Stimulated activated naive B cell treated with anti-CD40 and anti-IgM and Interleukin-4, amounts not matched to agents 10 μg/mL and 1 μg/mL and 100 μg/mL, for 72 hours (primary cell): ENCODE measurements around the gene CASQ1.
A peak's percentile ranks its signal among the peaks of the same experiment; 100 is the strongest.

ENCODE experiments used
- ATAC-seq, 2 donors: fragments of 150-1000 bp; cut with Tn5 transposase; replicated peaks; 2 replicates each; pipeline ENCODE4 v1.10.0; 2021; ENCODE audit warnings: moderate library complexity in 1 of 2
- DNase-seq: peaks from one replicate; pipeline ENCODE4 v3.0.0; 2021
- H3K27ac Mint-ChIP-seq: one replicate; pipeline ENCODE4 v1.8.0; 2022; ENCODE audit warnings: mild to moderate bottlenecking, mixed read lengths
- H3K27me3 Mint-ChIP-seq, 2 donors: one replicate each; pipeline ENCODE4 v1.8.0; 2022; ENCODE audit warnings: mixed read lengths in 2 of 2
- H3K36me3 Mint-ChIP-seq, 2 donors: one replicate each; pipeline ENCODE4 v1.8.0; 2022; ENCODE audit warnings: mixed read lengths in 2 of 2, mild to moderate bottlenecking in 1 of 2
- H3K4me1 Mint-ChIP-seq, 2 donors: one replicate each; pipeline ENCODE4 v1.8.0; 2022; ENCODE audit warnings: mixed read lengths in 2 of 2, mild to moderate bottlenecking in 1 of 2
- H3K4me3 Mint-ChIP-seq, 2 donors: one replicate each; pipeline ENCODE4 v1.8.0; 2022; ENCODE audit warnings: mild to moderate bottlenecking in 2 of 2, mixed read lengths in 2 of 2, moderate library complexity in 1 of 2
- H3K9me3 Mint-ChIP-seq, 2 donors: one replicate each; pipeline ENCODE4 v1.8.0; 2022; ENCODE audit warnings: mixed read lengths in 2 of 2, mild to moderate bottlenecking in 1 of 2

Gene CASQ1

GRCh38 chr1:160204526-160205241 lies 14.3 kb downstream of the CASQ1 start:
- Mint-ChIP-seq H3K27me3 (no peaks in the 10 kb centered on the region), H3K36me3 (peaks cover 18 to 26% of the 10 kb centered on the region in 2 donors), H3K9me3 (no peaks in the 10 kb centered on the region), H3K4me1 (peaks cover 44 to 52% of the 10 kb centered on the region in 2 donors), H3K4me3 (peak overlapping the region; percentile 88 to 90), H3K27ac (peak overlapping the region; percentile 96)
- ATAC-seq (peak; percentile 87 to 88), DNase-seq (peak; percentile 78)

DNA sequence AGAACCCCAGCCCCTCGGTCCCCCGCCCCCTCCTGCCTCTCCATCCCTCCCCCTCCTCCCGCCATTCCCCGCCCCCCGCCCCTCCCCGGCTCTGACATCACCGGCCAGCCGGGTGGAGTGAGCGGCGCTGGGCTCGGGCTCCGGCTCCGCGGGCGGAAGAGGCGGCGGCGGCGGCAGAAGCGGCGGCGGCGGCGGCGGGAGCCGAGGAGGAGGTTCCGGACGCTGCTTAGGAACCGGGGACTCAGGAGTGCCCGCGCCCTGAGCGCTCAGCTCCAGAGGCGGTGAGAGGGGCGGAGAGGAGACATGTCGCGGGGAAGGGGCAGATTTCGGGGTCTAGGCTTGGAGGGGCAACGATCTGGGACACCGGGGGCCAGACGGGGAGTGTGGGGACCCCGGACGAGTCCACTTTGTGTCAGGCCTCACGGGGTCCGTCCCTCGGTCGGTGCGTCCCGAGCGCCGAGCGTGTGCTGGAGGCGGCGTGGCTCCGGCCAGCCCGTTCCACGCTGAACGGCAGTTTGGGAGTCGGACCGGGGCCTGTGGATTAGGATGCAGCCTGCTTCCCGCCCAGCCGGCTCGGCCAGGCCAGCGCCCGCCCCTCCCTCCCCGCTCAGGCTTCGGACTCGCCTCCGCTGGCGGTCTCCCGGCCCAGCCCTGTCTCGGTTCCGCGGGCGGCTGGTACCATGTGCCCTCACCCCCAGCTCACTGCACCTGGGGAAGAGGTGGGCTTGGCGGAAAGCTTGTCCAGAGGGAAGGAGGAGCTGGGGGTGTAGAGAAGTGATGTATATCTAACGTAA lies 15.1 kb downstream of the CASQ1 start, which contains the start of gene PEA15:
PEA15 (plus strand) TSS at position 143 of the 794 bp plus-strand sequence. CDS start 6,161 bp downstream, outside the sequence.
- Mint-ChIP-seq H3K36me3 (peaks cover 26 to 33% of the 10 kb centered on the region in 2 donors), H3K4me3 (peak within 1 kb of the TSS; percentile 88 to 90), H3K27ac (peak within 1 kb of the TSS; percentile 96), H3K27me3 (no peaks in the 10 kb centered on the region), H3K9me3 (no peaks in the 10 kb centered on the region), H3K4me1 (peaks cover 50 to 59% of the 10 kb centered on the region in 2 donors)
- DNase-seq (peak; percentile 44), ATAC-seq (peak; percentile 55 to 65)

DNA sequence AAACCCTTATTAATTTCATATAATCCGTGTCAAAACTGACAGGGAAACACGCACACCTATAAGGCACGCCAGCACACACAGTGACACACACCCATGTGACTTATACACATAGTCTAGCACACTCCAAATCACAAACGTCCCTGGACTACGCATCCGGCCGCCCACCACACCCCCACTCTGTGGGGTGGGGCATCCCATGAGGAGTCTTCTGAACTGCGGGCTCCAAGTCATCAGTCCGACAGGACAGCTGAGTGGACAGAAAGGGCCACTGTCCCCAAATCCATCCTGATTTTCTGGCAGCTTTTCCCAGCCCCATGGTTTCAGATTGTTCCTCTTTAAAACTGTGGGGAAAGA lies 15.6 kb downstream of the CASQ1 start:
- ATAC-seq, result peak; percentile 37 to 44
- no peak for DNase-seq
- Mint-ChIP-seq H3K27ac (peak overlapping the region; percentile 70), H3K4me3 (peak overlapping the region; percentile 88 to 90), H3K27me3 (no peaks in the 10 kb centered on the region), H3K36me3 (peaks cover 28 to 38% of the 10 kb centered on the region in 2 donors), H3K4me1 (peaks cover 53 to 62% of the 10 kb centered on the region in 2 donors), H3K9me3 (no peaks in the 10 kb centered on the region)

DNA sequence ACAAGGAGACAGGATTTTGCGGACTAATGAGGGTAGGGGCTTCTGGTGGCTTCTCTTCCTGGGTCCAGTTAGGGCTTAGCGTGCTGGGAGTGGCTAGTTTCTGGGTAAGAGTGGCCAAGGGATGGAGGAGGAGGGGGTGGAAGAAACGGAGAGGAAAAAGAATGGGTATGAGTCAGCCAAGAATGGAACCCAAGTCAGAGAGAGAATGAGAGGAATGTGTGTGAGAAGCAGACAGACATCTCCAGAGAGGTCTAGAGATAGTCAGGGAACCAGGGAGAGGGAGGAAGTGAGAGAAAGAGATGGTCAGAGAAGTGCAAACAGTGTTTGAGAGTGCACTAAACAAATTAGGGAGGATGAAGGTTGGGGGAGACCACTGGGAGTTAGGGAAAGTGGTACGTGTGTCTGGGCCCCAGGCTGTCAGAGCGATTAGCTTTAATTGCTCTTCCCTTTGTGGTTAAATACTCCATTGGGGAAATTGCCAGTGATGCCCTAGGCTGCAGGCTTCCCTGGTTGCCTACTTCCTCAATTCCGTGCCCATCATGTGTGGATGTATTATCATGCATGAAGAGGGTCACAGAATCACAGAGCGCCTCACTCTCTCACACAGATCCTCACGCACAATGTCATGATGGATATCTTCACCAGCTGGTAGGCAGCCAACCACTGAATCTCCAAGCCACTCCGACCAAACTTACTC lies 16.2 kb downstream of the CASQ1 start:
- peak overlapping the region; percentile 70 for H3K27ac Mint-ChIP-seq
- H3K27me3 Mint-ChIP-seq, result no peaks in the 10 kb centered on the region
- H3K36me3 Mint-ChIP-seq, result peaks cover 32 to 44% of the 10 kb centered on the region in 2 donors
- no peaks in the 10 kb centered on the region for H3K9me3 Mint-ChIP-seq
- peak; percentile 22 to 31 for ATAC-seq
- H3K4me1 Mint-ChIP-seq, result peaks cover 56 to 62% of the 10 kb centered on the region in 2 donors
- DNase-seq, result no peak
- peak overlapping the region; percentile 88 to 90 for H3K4me3 Mint-ChIP-seq

DNA sequence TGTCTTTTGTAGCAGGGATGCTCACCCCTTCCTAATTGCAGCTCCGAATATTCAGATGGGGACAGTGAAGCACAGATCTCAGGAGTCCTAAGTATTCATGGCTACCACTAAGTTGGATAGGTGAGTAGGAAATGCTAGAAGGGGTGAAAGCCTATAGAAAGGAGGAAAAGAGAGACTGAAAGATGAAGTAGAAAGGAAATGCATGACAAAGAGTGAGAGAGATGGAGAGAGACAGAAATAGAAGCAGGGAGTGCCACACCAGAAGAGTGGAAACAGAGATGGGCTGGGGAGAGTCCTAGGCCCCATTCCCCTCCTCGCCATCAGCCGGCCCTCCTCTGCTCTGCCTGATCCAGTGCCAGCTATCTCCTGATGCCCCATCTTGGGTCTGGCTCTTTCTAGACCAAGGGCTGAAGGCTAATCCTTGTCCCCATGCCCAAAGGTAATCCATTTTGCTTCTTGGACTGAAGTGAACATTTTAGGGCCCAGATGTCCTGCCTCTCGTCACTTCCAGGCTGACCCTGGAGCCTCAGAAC lies 16.8 kb downstream of the CASQ1 start:
- DNase-seq (no peak), ATAC-seq (no peak)
- Mint-ChIP-seq H3K27ac (peak overlapping the region; percentile 70), H3K36me3 (peaks cover 32 to 47% of the 10 kb centered on the region in 2 donors), H3K27me3 (no peaks in the 10 kb centered on the region), H3K4me3 (peak overlapping the region; percentile 88 to 90), H3K4me1 (peaks cover 58 to 65% of the 10 kb centered on the region in 2 donors), H3K9me3 (no peaks in the 10 kb centered on the region)

DNA sequence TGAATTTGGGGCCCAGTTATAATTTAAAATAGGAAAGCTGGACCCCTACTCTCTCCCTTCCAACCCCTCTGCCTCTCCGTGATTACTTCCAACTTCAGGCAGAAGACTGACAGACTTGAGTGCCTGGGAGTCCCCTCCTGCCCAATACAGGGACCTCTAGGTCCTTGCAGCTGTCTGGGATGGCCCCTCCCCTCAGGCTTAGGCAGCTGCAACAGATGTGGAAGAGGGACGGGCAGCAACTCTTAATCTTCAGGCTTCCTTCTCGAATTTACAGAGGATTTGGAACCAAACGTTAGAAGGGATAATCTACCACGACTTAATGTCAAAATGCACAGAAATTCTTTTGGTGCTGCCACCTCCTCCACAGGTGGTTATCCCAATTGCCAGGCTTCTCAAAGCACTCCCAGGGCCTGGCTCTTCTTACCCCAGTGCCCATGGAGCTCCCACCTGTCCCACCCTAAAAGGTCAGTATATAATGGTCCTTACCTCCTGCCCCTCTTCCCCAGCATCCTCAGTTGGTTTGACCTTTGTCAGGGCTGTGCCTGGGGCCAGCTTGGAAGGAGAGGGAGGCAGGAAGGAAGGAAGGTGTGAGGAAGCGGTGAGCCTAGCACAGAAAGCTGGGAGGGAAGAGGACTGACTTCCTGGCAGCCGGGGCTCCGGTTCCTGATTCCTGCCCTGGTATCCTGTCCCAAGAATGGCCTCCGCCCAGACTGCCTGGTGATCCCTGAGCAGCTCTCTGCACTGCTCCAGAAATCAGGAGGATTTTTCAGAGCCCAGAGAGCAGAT lies 17.6 kb downstream of the CASQ1 start:
- Mint-ChIP-seq H3K27me3 (no peaks in the 10 kb centered on the region), H3K4me3 (no peak overlapping the region), H3K4me1 (peaks cover 59 to 67% of the 10 kb centered on the region in 2 donors), H3K27ac (peak overlapping the region; percentile 62), H3K36me3 (peaks cover 32 to 53% of the 10 kb centered on the region in 2 donors), H3K9me3 (no peaks in the 10 kb centered on the region)
- DNase-seq (no peak), ATAC-seq (no peak)

DNA sequence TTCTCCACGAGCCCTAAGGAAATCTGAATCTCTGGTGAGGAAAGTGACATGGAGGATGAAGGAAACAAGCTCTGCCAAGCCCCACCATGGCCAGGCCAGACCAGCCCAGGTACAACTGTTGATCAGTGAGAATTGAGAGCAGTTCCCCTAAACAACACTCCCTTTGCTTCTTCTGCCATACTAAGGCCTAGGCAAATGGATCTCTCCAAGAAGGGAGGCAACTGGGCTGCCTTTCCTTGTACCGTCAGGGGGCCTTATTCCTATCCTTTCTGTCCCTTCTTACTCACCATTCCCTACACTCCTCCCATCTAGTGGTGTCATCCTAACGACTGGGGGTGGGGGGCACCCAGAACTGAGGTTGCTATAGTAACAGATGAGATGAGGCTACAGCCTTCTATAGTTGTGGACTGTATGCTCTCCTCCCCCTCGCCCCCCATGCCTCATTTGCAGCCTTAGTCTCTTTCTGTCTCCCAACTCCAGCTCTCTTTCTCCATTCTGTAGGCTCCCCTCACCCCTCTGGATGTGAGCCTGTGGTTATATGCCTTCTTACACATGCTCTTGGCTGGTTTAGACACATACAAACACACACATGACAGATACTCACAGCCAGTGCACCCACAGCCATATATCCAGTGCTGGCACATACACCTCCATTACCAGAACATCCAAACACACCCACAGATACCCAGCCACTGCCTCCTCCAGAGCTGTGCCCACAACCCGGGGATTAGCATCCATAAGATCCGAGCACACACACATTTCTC lies 18.4 kb downstream of the CASQ1 start:
- ATAC-seq, result no peak
- no peak overlapping the region for H3K4me3 Mint-ChIP-seq
- H3K4me1 Mint-ChIP-seq, result peaks cover 63% of the 10 kb centered on the region in 2 donors
- peak overlapping the region; percentile 72 for H3K27ac Mint-ChIP-seq
- H3K27me3 Mint-ChIP-seq, result no peaks in the 10 kb centered on the region
- DNase-seq, result no peak
- no peaks in the 10 kb centered on the region for H3K9me3 Mint-ChIP-seq
- peaks cover 36 to 60% of the 10 kb centered on the region in 2 donors for H3K36me3 Mint-ChIP-seq

- H3K27ac Mint-ChIP-seq, result peak overlapping the region; percentile 72
- H3K4me3 Mint-ChIP-seq, result peak overlapping the region; percentile 5 to 18
- H3K27me3 Mint-ChIP-seq, result no peaks in the 10 kb centered on the region
- DNase-seq (no peak), ATAC-seq (no peak)
- peaks cover 59 to 61% of the 10 kb centered on the region in 2 donors for H3K4me1 Mint-ChIP-seq
- H3K9me3 Mint-ChIP-seq, result no peaks in the 10 kb centered on the region
- peaks cover 38 to 65% of the 10 kb centered on the region in 2 donors for H3K36me3 Mint-ChIP-seq
Observed at GRCh38 chr1:160209321-160210046, 19.1 kb downstream of the CASQ1 start.

DNA sequence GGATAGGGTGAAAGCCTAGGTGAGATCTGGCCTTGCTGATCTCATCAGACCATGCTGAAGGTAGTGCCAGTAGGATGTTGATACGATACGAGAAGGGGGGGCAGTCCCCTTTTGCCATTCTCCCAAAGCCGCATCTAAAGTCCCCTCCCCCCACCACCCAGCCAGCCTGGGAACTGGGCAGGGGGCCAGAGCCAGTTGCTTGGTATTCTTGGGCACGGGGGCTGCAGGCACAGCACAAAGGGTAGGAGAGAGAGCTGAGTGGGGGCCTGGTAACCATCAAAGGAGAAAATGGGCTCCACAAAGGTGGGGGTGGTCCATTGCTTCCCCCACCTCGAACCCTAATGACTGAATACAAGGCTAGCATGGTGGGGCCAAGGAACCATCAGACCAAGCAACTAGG lies 20.2 kb downstream of the CASQ1 start:
- DNase-seq, result no peak
- H3K9me3 Mint-ChIP-seq, result no peaks in the 10 kb centered on the region
- peaks cover 57 to 58% of the 10 kb centered on the region in 2 donors for H3K4me1 Mint-ChIP-seq
- no peaks in the 10 kb centered on the region for H3K27me3 Mint-ChIP-seq
- H3K4me3 Mint-ChIP-seq, result no peak overlapping the region
- H3K36me3 Mint-ChIP-seq, result peaks cover 41 to 70% of the 10 kb centered on the region in 2 donors
- H3K27ac Mint-ChIP-seq, result peak overlapping the region; percentile 72
- ATAC-seq, result no peak

DNA sequence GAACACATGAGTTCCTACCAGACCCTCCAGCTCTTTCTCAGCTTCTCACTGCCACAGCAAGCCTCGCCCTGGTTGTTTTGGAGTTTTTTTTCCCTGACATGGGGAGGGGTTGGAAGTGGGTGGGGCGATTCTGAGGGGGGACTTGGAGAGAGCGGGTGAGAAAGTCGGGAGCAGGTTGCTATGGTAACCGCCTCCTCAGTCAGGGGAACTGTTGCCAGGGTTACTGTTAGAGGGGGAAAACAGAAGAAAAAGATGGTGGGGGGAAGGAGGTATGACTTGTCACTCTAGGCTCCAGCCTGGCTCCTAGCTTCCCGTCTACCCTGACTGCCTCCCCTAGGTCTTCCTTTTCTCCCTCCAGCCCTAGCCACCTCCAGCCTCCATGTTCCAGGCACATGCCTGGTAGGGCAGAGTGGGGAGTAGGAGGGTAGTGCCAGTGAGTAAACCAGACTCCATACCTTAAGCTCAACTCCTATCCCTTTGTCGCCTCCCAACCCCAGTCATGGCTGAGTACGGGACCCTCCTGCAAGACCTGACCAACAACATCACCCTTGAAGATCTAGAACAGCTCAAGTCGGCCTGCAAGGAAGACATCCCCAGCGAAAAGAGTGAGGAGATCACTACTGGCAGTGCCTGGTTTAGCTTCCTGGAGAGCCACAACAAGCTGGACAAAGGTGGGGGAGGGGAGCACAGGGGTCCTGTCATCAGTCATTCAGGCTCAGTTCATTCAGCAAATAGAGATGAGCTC lies 20.8 kb downstream of the CASQ1 start:
- Mint-ChIP-seq H3K9me3 (no peaks in the 10 kb centered on the region), H3K27ac (peak overlapping the region; percentile 72), H3K27me3 (no peaks in the 10 kb centered on the region), H3K4me1 (peaks cover 58 to 59% of the 10 kb centered on the region in 2 donors), H3K4me3 (no peak overlapping the region), H3K36me3 (peaks cover 45 to 74% of the 10 kb centered on the region in 2 donors)
- DNase-seq, result no peak
- no peak for ATAC-seq

DNA sequence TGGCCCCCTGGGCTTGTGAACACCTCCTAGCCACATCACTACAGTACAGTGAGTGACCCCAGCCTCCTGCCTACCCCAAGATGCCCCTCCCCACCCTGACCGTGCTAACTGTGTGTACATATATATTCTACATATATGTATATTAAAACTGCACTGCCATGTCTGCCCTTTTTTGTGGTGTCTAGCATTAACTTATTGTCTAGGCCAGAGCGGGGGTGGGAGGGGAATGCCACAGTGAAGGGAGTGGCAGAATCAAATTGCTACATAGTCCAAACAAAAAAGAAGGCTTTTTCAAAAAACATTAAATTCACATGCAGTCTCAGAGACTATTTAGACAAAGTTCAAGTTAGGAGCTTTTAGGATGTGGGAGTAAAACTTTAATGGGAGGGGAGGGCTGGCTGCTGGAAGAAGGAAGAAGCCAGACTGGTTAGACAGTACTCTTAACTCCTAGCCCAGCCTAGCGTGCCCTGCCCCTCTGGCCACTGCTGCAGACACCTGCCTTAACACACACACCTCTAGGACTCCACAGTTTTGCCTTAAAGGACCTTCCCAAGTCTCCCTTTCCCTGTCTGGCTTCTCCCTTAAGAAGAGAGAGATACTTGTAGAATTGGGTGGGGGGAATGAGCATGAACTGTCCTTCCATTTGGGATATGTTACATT lies 24.2 kb downstream of the CASQ1 start:
- ATAC-seq (peak in 1 of 2 donors; percentile 10), DNase-seq (no peak)
- peaks cover 39 to 72% of the 10 kb centered on the region in 2 donors for H3K36me3 Mint-ChIP-seq
- peaks cover 27 to 30% of the 10 kb centered on the region in 2 donors for H3K4me1 Mint-ChIP-seq
- H3K27me3 Mint-ChIP-seq, result no peaks in the 10 kb centered on the region
- no peak overlapping the region for H3K4me3 Mint-ChIP-seq
- no peaks in the 10 kb centered on the region for H3K9me3 Mint-ChIP-seq
- H3K27ac Mint-ChIP-seq, result peak overlapping the region; percentile 80
